HepG2 (cell line): Measurements from ENCODE around the gene CAMKMT. TPM values are rescaled to one million over a fixed set of nuclear protein-coding genes. Genes with fewer than 3 reads are reported as not detected.

Experiments used
- ATAC-seq: fragments of 200-7000 bp; cut with Tn5 transposase; 3 replicates; pipeline ENCODE4 v1.9.1; 2020; ENCODE audit warnings: mild to moderate bottlenecking, moderate library complexity
- BruUV-seq: library from RNA; stranded (reverse); fragments of 400-500 nt; replicated peaks from 2 replicates; lab custom pipeline; 2021; lab: Mats Ljungman, UMichigan
- CTCF ChIA-PET: fragments of 300-600 bp; formaldehyde crosslinking; extraction: SDS; loops from one replicate; lab custom pipeline; 2021; ENCODE audit warnings: low total read pairs, inconsistent platforms, low intra/inter-chr PET ratio; lab: Yijun Ruan, JAX
- POLR2A ChIA-PET: fragments of 350-600 bp; sonication (Branson Sonifier 250); formaldehyde crosslinking; loops from one replicate; lab custom pipeline; 2020; ENCODE audit warnings: antibody characterized with exemption, inconsistent platforms; lab: Yijun Ruan, JAX
- DNase-seq: peaks from one replicate; pipeline ENCODE4 v3.0.0-alpha.2; 2015; ENCODE audit warnings: low spot score
- FAIRE-seq: peaks from 3 replicates; lab custom pipeline; 2011; peaks lifted over from hg19 to GRCh38; lab: Jason Lieb, UNC
- H2AFZ ChIP-seq: one replicate; pipeline ENCODE4 v1.6.1; 2011; ENCODE audit warnings: low read length, inconsistent platforms
- H3K27ac ChIP-seq: fragments of 300-600 bp; 3 replicates; pipeline ENCODE4 v1.8.0; 2011; ENCODE audit warnings: mixed run types, mild to moderate bottlenecking, mixed read lengths, low read length, inconsistent platforms; ENCODE audit not compliant: insufficient read depth; ENCODE audit errors: extremely low read length
- H3K27me3 ChIP-seq, 2 experiments: fragments of 200-600 bp in 1 of 2; 2 replicates in 1 of 2; 3 replicates in 1 of 2; pipeline versions ENCODE4 v1.6.0 to v1.8.0; 2011; ENCODE audit warnings: low read length in 2 of 2, mild to moderate bottlenecking in 2 of 2, moderate library complexity in 2 of 2, inconsistent platforms in 1 of 2; ENCODE audit not compliant: insufficient read depth in 2 of 2, control insufficient read depth in 1 of 2
- H3K36me3 ChIP-seq, 2 experiments: fragments of 200-600 bp in 1 of 2; replicated peaks in 1 of 2; 2 replicates in 1 of 2; 3 replicates in 1 of 2; pipeline versions ENCODE4 v1.5.1 to v1.8.0; 2011; ENCODE audit warnings: low read length in 2 of 2, inconsistent platforms in 1 of 2; ENCODE audit not compliant: insufficient read depth in 2 of 2, control insufficient read depth in 1 of 2
- H3K4me1 ChIP-seq: 2 replicates; pipeline ENCODE4 v1.5.1; 2012; ENCODE audit warnings: low read length, inconsistent platforms; ENCODE audit not compliant: insufficient read depth
- H3K4me2 ChIP-seq: 2 replicates; pipeline ENCODE4 v1.6.0; 2011; ENCODE audit warnings: low read depth, low read length, inconsistent platforms
- H3K4me3 ChIP-seq, 3 experiments: fragments of 200-600 bp in 1 of 3; sonication (generic), shearing (Covaris generic) in 1 of 3; replicated peaks in 1 of 3; 2 replicates each; pipeline ENCODE4 v1.5.1; 2011 to 2016; ENCODE audit warnings: low read length in 3 of 3, inconsistent platforms in 2 of 3, low read depth in 2 of 3, mild to moderate bottlenecking in 2 of 3, control low read depth in 1 of 3, mixed read lengths in 1 of 3; ENCODE audit not compliant: insufficient read depth in 1 of 3
- H3K79me2 ChIP-seq: one replicate; pipeline ENCODE4 v1.6.1; 2011; ENCODE audit warnings: low read length, inconsistent platforms; ENCODE audit not compliant: insufficient read depth
- H3K9ac ChIP-seq: 2 replicates; pipeline ENCODE4 v1.6.0; 2011; ENCODE audit warnings: mild to moderate bottlenecking, low read depth, low read length, inconsistent platforms; ENCODE audit not compliant: insufficient read depth
- H3K9me3 ChIP-seq: 2 replicates; pipeline ENCODE4 v1.5.1; 2012; ENCODE audit warnings: mild to moderate bottlenecking, low read length
- H4K20me1 ChIP-seq: 2 replicates; pipeline ENCODE4 v1.6.0; 2011; ENCODE audit warnings: inconsistent platforms, mild to moderate bottlenecking, low read length, moderate library complexity; ENCODE audit not compliant: insufficient read depth
- EHMT2 ChIP-seq: fragments of 200-600 bp; sonication (generic); IDR thresholded peaks from 2 replicates; pipeline ENCODE4 v1.7.0; 2017; ENCODE audit warnings: antibody characterized with exemption, low read depth, low read length, borderline replicate concordance
- FOXK2 ChIP-seq: fragments of 450-650 bp; IDR thresholded peaks from 2 replicates; pipeline ENCODE4 v1.6.1; 2016
- MAFF ChIP-seq: IDR thresholded peaks from 2 replicates; pipeline ENCODE4 v1.6.1; 2011; ENCODE audit warnings: low read depth, low read length, improper control_type of control experiment
- SIN3B ChIP-seq: fragments of 150-350 bp; IDR thresholded peaks from 2 replicates; pipeline ENCODE4 v1.6.1; 2014; ENCODE audit warnings: low read length
- ZNF605 ChIP-seq: sonication (generic); formaldehyde crosslinking; IDR thresholded peaks from 2 replicates; pipeline ENCODE4 v1.8.0; 2022; ENCODE audit warnings: mild to moderate bottlenecking, missing genetic modification reagents
- WGBS: methylation state at CpG from one replicate; pipeline ENCODE4 v1.1.6; 2017; ENCODE audit warnings: low lambda C conversion rate; 5-methylcytosine and 5-hydroxymethylcytosine counted together
- in situ Hi-C: cut with HindIII; loops from 2 replicates; pipeline ENCODE4 v1.10.0; 2017; ENCODE audit warnings: low pct_unique_long_range_greater_than_20kb; ENCODE audit not compliant: extremely low pct_ligation_motif_present
- intact Hi-C: fragments of 100-400 bp; cut with micrococcal nuclease; formaldehyde crosslinking; loops from one replicate; pipeline ENCODE4 v1.10.0; 2022; ENCODE audit not compliant: unreplicated experiment
- polyA plus RNA-seq, 8 experiments: library from polyadenylated mRNA; depleted of rRNA in 3 of 8; stranded (reverse) in 7 of 8; unstranded in 1 of 8; fragments of >200 nt; fragmentation: Illumina TruSeq in 4 of 8; extraction: Trizol in 4 of 8; gene quantifications; 2 replicates each; pipeline versions ENCODE4 v1.2.1 to v1.2.3, GENCODE V29; 2011 to 2016; ENCODE audit warnings: low read depth in 4 of 8, missing spikeins in 1 of 8, mixed read lengths in 1 of 8; ENCODE audit not compliant: insufficient read depth in 1 of 8
- total RNA-seq, 5 experiments: library from RNA; depleted of rRNA; stranded (reverse); fragments of >200 nt; fragmentation: Illumina TruSeq; extraction: Trizol; gene quantifications; 2 replicates each; pipeline ENCODE4 v1.2.3, GENCODE V29; 2016; ENCODE audit warnings: low read depth in 1 of 5
- TF ChIP-seq, protein P1 (sequence below): sonication (generic); formaldehyde crosslinking; conservative IDR thresholded peaks from 2 replicates; pipeline ENCODE4 v1.8.1; 2023; ENCODE audit warnings: missing genetic modification reagents

The CAMKMT gene
- total and polyA plus RNA-seq, 2 of the 13 experiments (the other 11 are each of a cell fraction or from before 2014, with no cell fraction given) = 6.9 to 20.8 TPM

DNA sequence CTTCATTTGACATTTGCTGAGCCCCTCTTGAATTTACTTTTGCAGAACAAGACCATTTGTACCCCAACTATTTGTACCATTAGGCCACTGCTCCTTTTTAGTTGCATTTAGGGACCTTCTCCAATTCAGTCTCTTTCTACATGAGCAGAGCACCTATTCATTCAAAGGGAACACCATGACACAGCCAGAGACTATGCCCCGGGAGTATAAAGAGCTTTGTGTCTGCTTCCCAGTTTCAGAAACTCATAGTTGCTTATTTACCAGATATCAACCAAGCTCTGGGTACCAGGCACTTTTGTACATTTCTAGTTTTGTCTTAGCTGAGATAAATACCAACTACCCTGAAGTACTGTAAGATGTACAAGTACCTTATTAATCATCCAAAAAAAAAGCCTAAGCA lies 310.7 kb downstream of the CAMKMT start (continued):
- TF ChIP-seq, protein P1, sequence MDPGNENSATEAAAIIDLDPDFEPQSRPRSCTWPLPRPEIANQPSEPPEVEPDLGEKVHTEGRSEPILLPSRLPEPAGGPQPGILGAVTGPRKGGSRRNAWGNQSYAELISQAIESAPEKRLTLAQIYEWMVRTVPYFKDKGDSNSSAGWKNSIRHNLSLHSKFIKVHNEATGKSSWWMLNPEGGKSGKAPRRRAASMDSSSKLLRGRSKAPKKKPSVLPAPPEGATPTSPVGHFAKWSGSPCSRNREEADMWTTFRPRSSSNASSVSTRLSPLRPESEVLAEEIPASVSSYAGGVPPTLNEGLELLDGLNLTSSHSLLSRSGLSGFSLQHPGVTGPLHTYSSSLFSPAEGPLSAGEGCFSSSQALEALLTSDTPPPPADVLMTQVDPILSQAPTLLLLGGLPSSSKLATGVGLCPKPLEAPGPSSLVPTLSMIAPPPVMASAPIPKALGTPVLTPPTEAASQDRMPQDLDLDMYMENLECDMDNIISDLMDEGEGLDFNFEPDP (CRISPR knock-in tag) = no peak
- TF ChIP-seq FOXK2 = no peak
- TF ChIP-seq EHMT2 = no peak
- no peak for TF ChIP-seq ZNF605 (CRISPR knock-in tag)

DNA sequence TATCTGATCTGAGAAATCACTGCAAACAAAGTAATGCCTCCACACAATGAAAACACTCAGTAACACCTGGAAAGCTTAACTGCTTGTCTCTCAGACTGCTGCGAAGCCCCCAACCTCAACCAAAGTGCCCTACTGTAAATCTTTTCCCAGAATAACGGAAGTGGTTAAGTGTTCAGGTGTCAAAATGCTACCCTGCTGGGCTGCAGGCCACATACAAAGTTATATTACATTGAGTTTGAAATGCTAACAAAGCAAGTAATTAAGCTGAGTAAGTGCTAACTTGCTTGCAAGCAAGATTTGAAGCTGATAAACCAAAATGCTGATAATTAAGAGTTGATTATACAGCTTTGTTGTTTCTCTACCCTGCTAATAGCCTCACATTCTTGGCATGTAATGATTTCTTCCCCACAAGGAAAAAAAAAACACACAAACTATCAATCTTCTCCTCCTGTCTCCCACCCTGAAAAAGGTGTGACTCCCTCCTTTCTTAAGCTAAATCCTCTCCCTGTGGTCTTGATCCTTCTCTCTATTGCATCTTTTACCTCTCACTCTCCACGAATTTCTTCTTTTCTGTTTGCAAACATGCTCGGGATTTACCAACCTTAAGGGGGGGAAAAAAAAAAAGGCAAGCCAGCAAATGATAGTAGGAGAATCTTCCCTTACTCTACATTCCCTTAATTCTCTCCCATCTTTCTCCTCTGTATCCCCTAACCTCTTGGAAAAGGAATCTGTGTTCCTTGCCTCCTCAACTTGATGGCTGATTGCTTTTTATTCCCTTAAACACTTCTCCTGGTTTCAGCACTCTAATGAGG lies 312.9 kb downstream of the CAMKMT start:
- Histone ChIP-seq H4K20me1 (no peaks in the 10 kb centered on the region), H3K9ac (no peak overlapping the region), H3K9me3 (no peaks in the 10 kb centered on the region), H3K27me3 (no peaks in the 10 kb centered on the region), H3K4me3 (no peak overlapping the region), H3K27ac (no peak overlapping the region), H3K36me3 (no peaks in the 10 kb centered on the region), H3K4me1 (no peaks in the 10 kb centered on the region), H3K79me2 (no peaks in the 10 kb centered on the region), H3K4me2 (no peak overlapping the region), H2AFZ (no peak overlapping the region)
- POLR2A ChIA-PET = no interaction called here
- WGBS = 52% methylated on average over 4 of the region's 4 CpGs
- in situ Hi-C loops (no loop called here), intact Hi-C loops (no loop called here)
- TF ChIP-seq SIN3B = no peak
- TF ChIP-seq MAFF = 0 out of 2 replicates have a peak, but pooled peaks have one; percentile 6
- FAIRE-seq (no peak), ATAC-seq (no peak), DNase-seq (no peak)
- CTCF ChIA-PET = no interaction called here
- no TSS peak for BruUV-seq
